PC-3 (cell line): Measurements from ENCODE around the gene IFT122. TPM values are rescaled to one million over a fixed set of nuclear protein-coding genes. Genes with fewer than 3 reads are reported as not detected.

ENCODE experiments used
- ATAC-seq: fragments of 200-7000 bp; cut with Tn5 transposase; 2 replicates; pipeline ENCODE4 v1.9.1; 2020; ENCODE audit warnings: mild to moderate bottlenecking, moderate library complexity
- BruUV-seq: library from RNA; stranded (reverse); fragments of 400-500 nt; replicated peaks from 2 replicates; lab custom pipeline; 2021; lab: Mats Ljungman, UMichigan
- CTCF ChIA-PET: fragments of 300-600 bp; sonication (Branson Sonifier 250); formaldehyde crosslinking; loops from one replicate; lab custom pipeline; 2022; ENCODE audit warnings: antibody characterized with exemption; lab: Charles Lee
- POLR2A ChIA-PET: fragments of 300-600 bp; sonication (Branson Sonifier 250); formaldehyde crosslinking; loops from one replicate; lab custom pipeline; 2022; ENCODE audit warnings: antibody characterized with exemption; ENCODE audit not compliant: unreplicated experiment; lab: Charles Lee
- DNase-seq: peaks from one replicate; pipeline ENCODE4 v3.0.0-alpha.2; 2015
- H2AFZ ChIP-seq: fragments of 300-600 bp; sonication (generic); 2 replicates; pipeline ENCODE4 v1.6.0; 2016; ENCODE audit warnings: antibody characterized with exemption, low read length
- H3F3A ChIP-seq: fragments of 300-600 bp; sonication (generic); one replicate; pipeline ENCODE4 v1.6.0; 2017; ENCODE audit warnings: antibody characterized with exemption, low read length, control low read depth, mild to moderate bottlenecking; ENCODE audit not compliant: unreplicated experiment
- H3K27ac ChIP-seq: fragments of 300-600 bp; sonication (generic); 2 replicates; pipeline ENCODE4 v1.5.1; 2016; ENCODE audit warnings: mild to moderate bottlenecking, low read length
- H3K27me3 ChIP-seq: fragments of 300-600 bp; sonication (generic); 2 replicates; pipeline ENCODE4 v1.6.1; 2016; ENCODE audit warnings: low read length, mixed read lengths
- H3K36me3 ChIP-seq: fragments of 300-600 bp; sonication (generic); 2 replicates; pipeline ENCODE4 v1.6.1; 2016; ENCODE audit warnings: low read depth, mixed run types, low read length, mixed read lengths
- H3K4me1 ChIP-seq: fragments of 300-600 bp; sonication (generic); 2 replicates; pipeline ENCODE4 v1.5.1; 2016; ENCODE audit warnings: low read length; ENCODE audit not compliant: insufficient read depth
- H3K4me2 ChIP-seq: fragments of 300-600 bp; sonication (generic); 2 replicates; pipeline ENCODE4 v1.6.0; 2016; ENCODE audit warnings: low read length
- H3K4me3 ChIP-seq: fragments of 300-600 bp; sonication (generic); 2 replicates; pipeline ENCODE4 v1.5.1; 2016; ENCODE audit warnings: mild to moderate bottlenecking, low read length, mixed read lengths
- H3K79me2 ChIP-seq: fragments of 300-600 bp; sonication (generic); 2 replicates; pipeline ENCODE4 v1.6.1; 2017; ENCODE audit warnings: low read length, mixed read lengths
- H3K9ac ChIP-seq: fragments of 300-600 bp; sonication (generic); 2 replicates; pipeline ENCODE4 v1.6.0; 2016; ENCODE audit warnings: mild to moderate bottlenecking, low read length
- H3K9me2 ChIP-seq: fragments of 300-600 bp; sonication (generic); replicated peaks from 2 replicates; pipeline ENCODE4 v1.6.1; 2016; ENCODE audit warnings: mixed run types, low read length, mixed read lengths
- H3K9me3 ChIP-seq: fragments of 300-600 bp; sonication (generic); 2 replicates; pipeline ENCODE4 v1.6.1; 2016; ENCODE audit warnings: low read length, mixed read lengths
- H4K20me1 ChIP-seq: fragments of 300-600 bp; sonication (generic); 2 replicates; pipeline ENCODE4 v1.6.1; 2016; ENCODE audit warnings: low read length, mixed read lengths
- CTCF ChIP-seq: fragments of 300-600 bp; sonication (generic); conservative IDR thresholded peaks from 2 replicates; pipeline ENCODE4 v1.5.1; 2017; ENCODE audit warnings: antibody characterized with exemption, low read depth, mild to moderate bottlenecking, low read length
- EZH2 ChIP-seq: fragments of 300-600 bp; sonication (generic); IDR thresholded peaks from one replicate; pipeline ENCODE4 v1.6.1; 2017; ENCODE audit warnings: antibody characterized with exemption, mild to moderate bottlenecking, low read length; ENCODE audit not compliant: unreplicated experiment
- EZH2phosphoT487 ChIP-seq: fragments of 300-600 bp; sonication (generic); IDR thresholded peaks from 2 replicates; pipeline ENCODE4 v1.6.1; 2018; ENCODE audit warnings: mild to moderate bottlenecking, antibody characterized with exemption, low read length, borderline replicate concordance
- intact Hi-C: fragments of 100-400 bp; cut with micrococcal nuclease; formaldehyde crosslinking; loops from 2 replicates; pipeline ENCODE4 v1.9.0; 2023
- total RNA-seq: library from RNA; depleted of rRNA; stranded (reverse); fragments of >200 nt; gene quantifications from 2 replicates; pipeline ENCODE4 v1.2.3, GENCODE V29; 2014

IFT122 gene
- total RNA-seq, 1 experiment from 2014 or later = 10.2 TPM

GRCh38 chr3:129533406-129533805, 93.4 kb downstream of the IFT122 start:
- Histone ChIP-seq H3K4me1 (no peaks in the 10 kb centered on the region), H2AFZ (no peak overlapping the region), H3K27ac (no peak overlapping the region), H3K27me3 (no peaks in the 10 kb centered on the region), H4K20me1 (no peaks in the 10 kb centered on the region), H3K9ac (no peak overlapping the region), H3K36me3 (no peaks in the 10 kb centered on the region), H3K9me3 (no peaks in the 10 kb centered on the region), H3F3A (no peaks in the 10 kb centered on the region), H3K4me3 (no peak overlapping the region), H3K79me2 (no peaks in the 10 kb centered on the region), H3K9me2 (no peaks in the 10 kb centered on the region), H3K4me2 (no peak overlapping the region)
- no TSS peak for BruUV-seq
- intact Hi-C loops = no loop called here
- ATAC-seq (no peak), DNase-seq (no peak)
- POLR2A ChIA-PET = no interaction called here
- CTCF ChIA-PET = no interaction called here
- TF ChIP-seq CTCF (no peak), EZH2phosphoT487 (no peak), EZH2 (no peak)

- Histone ChIP-seq H3K27ac (no peak overlapping the region), H3K79me2 (no peaks in the 10 kb centered on the region), H3K4me3 (no peak overlapping the region), H4K20me1 (no peaks in the 10 kb centered on the region), H3K27me3 (no peaks in the 10 kb centered on the region), H3F3A (no peaks in the 10 kb centered on the region), H3K9ac (no peak overlapping the region), H3K4me2 (no peak overlapping the region), H3K9me3 (no peaks in the 10 kb centered on the region), H2AFZ (no peak overlapping the region), H3K9me2 (no peaks in the 10 kb centered on the region), H3K36me3 (no peaks in the 10 kb centered on the region), H3K4me1 (no peaks in the 10 kb centered on the region)
- ChIA-PET POLR2A (no interaction called here), CTCF (no interaction called here)
- intact Hi-C loops = no loop called here
- DNase-seq (no peak), ATAC-seq (no peak)
- TF ChIP-seq EZH2phosphoT487 = no peak
- TF ChIP-seq CTCF = no peak
- TF ChIP-seq EZH2 = no peak
- BruUV-seq = no TSS peak
These were observed 94.5 kb downstream of the IFT122 start for GRCh38 chr3:129534428-129535027.

- intact Hi-C loops = no loop called here
- Histone ChIP-seq H3K36me3 (no peaks in the 10 kb centered on the region), H3K9me3 (no peaks in the 10 kb centered on the region), H3K27me3 (no peaks in the 10 kb centered on the region), H3K9me2 (no peaks in the 10 kb centered on the region), H3K79me2 (no peaks in the 10 kb centered on the region), H3K4me1 (no peaks in the 10 kb centered on the region), H3K4me2 (no peak overlapping the region), H4K20me1 (no peaks in the 10 kb centered on the region), H3K9ac (no peak overlapping the region), H3K4me3 (no peak overlapping the region), H2AFZ (no peak overlapping the region), H3F3A (no peaks in the 10 kb centered on the region), H3K27ac (no peak overlapping the region)
- CTCF ChIA-PET = no interaction called here
- ATAC-seq (no peak), DNase-seq (no peak)
- TF ChIP-seq EZH2phosphoT487 (no peak), CTCF (no peak), EZH2 (no peak)
- POLR2A ChIA-PET = no interaction called here
- no TSS peak for BruUV-seq
These were observed 95.1 kb downstream of the IFT122 start for GRCh38 chr3:129535075-129535474.
